Astrocyte (in vitro differentiated cells and primary cell): Measurements from ENCODE around the gene CEP250.
"Not testable (repeated sequence)": the region's sequence is repeated elsewhere in the genome, so short reads cannot be mapped to it uniquely, and the experiment has no call there.

Experiments used
- CTCF ChIP-seq: IDR thresholded peaks from 2 replicates; pipeline ENCODE4 v1.5.1; 2011; ENCODE audit warnings: low read depth, mild to moderate bottlenecking, inconsistent platforms, low read length, moderate library complexity; ENCODE audit not compliant: insufficient read depth
- EZH2 ChIP-seq: IDR thresholded peaks from 2 replicates; pipeline ENCODE4 v1.6.1; 2012; ENCODE audit warnings: mild to moderate bottlenecking, low read length, inconsistent platforms; ENCODE audit not compliant: insufficient read depth

- TF ChIP-seq CTCF, EZH2: not testable (repeated sequence)
Measured at GRCh38 chr20:35544941-35545340, 89.5 kb downstream of the CEP250 start.
